HG02642 (cell line): ENCODE measurements around the gene SEC14L1.

Source experiments
- ATAC-seq: cut with Tn5 transposase; IDR thresholded peaks from one replicate; pipeline ENCODE4 v1.9.1; 2021; ENCODE audit warnings: mild to moderate bottlenecking; ENCODE audit not compliant: unreplicated experiment, poor library complexity

Gene SEC14L1

GRCh38 chr17:77160091-77160874 lies 19.5 kb downstream of the SEC14L1 start:
- no peak for ATAC-seq

GRCh38 chr17:77160875-77161530 lies 20.2 kb downstream of the SEC14L1 start:
- ATAC-seq = no peak

GRCh38 chr17:77161953-77162352 lies 21.2 kb downstream of the SEC14L1 start:
- ATAC-seq = no peak

- ATAC-seq = no peak
Measured at GRCh38 chr17:77163001-77163400, 22.2 kb downstream of the SEC14L1 start.

- no peak for ATAC-seq
Measured at GRCh38 chr17:77163511-77164280, 22.9 kb downstream of the SEC14L1 start.

GRCh38 chr17:77164483-77165091 lies 23.8 kb downstream of the SEC14L1 start:
- ATAC-seq = no peak

GRCh38 chr17:77165577-77165976 lies 24.8 kb downstream of the SEC14L1 start:
- no peak for ATAC-seq

- ATAC-seq = no peak
Measured at GRCh38 chr17:77167472-77168306, 26.9 kb downstream of the SEC14L1 start.

- no peak for ATAC-seq
Measured at GRCh38 chr17:77173104-77173503, 32.3 kb downstream of the SEC14L1 start.

GRCh38 chr17:77174928-77175661 lies 34.3 kb downstream of the SEC14L1 start:
- ATAC-seq = no peak

- ATAC-seq = no peak
Measured at GRCh38 chr17:77177002-77177741, 36.4 kb downstream of the SEC14L1 start.

GRCh38 chr17:77178050-77178449 lies 37.3 kb downstream of the SEC14L1 start:
- no peak for ATAC-seq

GRCh38 chr17:77178563-77178962 lies 37.8 kb downstream of the SEC14L1 start:
- ATAC-seq = no peak

GRCh38 chr17:77180503-77181357 lies 40.0 kb downstream of the SEC14L1 start:
- no peak for ATAC-seq

- ATAC-seq = no peak
Measured at GRCh38 chr17:77182205-77183172, 41.7 kb downstream of the SEC14L1 start.

GRCh38 chr17:77184474-77184873 lies 43.7 kb downstream of the SEC14L1 start:
- ATAC-seq = no peak
